Measurements from ENCODE around the gene IRF1.

IRF1 gene

DNA sequence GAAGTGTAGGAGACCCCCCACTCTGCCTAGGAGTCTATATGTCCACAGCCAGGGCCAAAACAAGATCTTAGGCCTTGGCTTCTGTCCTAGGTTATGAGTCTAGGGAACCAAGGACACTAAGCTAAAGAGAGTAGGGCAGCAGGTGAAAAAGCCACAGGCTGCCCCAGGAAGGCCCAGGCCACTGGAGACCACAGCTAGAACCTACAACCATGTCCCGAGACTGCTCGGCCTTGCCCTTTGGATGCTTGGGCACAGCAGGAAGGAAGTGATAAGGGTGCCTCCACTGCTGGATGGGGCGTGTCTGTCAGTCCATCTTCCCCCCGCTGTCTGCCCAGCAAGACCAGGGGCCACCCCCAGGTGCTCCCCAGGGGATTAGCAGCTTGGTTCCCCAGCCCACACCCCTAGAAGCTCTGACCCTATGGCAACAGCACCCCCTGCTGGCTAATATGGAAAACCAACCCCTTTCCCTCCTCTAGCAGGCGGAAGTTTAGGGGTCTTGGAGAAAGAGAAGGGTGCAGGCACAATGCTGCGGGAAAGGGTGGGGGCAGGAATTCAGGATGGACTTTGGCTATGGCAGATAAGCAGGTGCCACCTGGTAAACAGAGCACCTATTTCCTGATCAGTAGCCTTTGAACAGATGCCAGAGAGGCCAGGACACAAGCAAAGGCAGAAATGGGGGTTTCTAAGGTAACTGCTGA, 10.5 kb upstream of the IRF1 start:
- peak; percentile 41 for DNase-seq

DNA sequence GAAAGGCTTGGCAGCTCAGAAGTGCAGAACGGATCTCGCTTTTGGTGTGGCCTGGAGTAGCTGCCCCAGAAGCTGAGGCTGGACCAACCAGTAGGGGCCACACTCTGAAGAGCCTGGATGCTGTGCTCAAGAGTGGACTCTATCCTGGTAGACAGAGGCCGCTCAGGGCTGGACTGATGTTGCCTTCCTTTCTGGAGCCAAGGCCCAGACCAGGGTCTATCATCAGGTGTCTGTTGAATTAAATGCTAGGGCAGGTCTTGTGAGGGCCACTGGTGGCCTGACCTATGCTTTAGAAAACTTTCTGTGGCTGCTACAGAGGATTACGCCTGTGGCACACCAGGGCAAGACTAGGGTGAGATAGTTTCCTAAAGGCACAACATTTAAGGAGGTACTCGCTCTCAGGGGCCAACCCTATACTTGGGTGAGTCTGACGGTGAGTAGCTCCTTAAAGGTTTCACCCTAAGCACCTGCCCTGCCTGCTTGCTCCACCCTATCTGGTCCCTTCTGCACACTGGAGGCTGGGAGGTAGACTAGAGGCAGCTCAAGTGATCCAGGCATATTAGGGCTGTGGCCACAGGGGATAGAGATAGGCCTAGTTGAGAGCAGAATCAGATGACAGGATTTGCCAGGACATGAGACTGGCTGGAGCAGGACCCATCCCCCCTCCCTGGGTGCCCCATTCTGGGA, 9.8 kb upstream of the IRF1 start:
- no peak for DNase-seq

GRCh38 chr5:132499440-132500243, 9.1 kb upstream of the IRF1 start:
- DNase-seq = no peak

DNA sequence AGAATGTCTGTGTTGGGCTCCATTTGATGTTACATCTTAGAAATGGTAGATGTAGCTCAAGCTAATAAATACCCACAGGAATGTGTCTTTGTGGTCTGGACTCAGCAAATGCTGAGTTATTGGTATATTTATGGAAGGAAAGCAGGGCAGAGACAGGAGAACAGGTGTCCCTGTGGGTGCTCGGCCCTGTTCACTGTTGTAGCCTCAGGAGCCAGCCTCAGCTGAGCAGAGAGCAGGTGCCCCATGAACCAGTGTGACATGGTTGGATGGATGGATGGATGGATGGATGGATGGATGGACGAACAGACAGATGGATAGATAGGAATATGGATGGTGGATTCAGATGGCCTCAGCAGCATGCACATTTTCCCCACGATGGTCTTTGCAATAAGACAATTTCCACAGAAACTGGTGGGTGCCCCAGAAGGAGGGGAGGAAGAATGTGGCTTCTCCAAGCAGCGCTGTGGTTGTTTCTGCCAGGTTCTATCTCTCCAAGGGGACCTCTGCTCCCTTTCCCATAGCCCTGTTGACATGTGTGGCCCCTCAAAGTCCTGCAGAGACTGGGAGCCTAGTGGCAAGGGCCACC, 8.2 kb upstream of the IRF1 start:
- no peak for DNase-seq

DNA sequence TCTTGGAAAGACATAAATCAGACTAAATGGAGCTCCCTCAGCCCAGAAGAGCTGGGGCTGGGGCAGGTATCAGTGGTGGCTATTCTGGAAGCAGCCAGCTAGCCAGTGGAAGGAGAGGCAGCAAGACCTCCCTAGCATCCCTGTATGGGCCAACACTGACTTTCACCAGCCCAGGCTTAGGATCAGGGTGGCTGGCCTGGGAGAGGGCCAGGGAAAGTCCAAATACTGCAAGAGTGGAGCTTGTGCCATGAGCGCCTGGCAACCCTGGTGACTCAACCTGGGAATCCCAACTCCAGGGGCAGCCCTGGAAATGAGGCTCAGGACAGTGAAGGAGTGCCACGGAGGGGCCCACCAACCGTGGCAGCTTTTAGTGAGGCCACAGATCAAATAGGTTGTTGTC, 7.6 kb upstream of the IRF1 start:
- no peak for DNase-seq

GRCh38 chr5:132497488-132497997, 7.0 kb upstream of the IRF1 start:
- no peak for DNase-seq

GRCh38 chr5:132496631-132497487, 6.3 kb upstream of the IRF1 start:
- DNase-seq = peak; percentile 27

- peak; percentile 82 for DNase-seq
These were observed 5.6 kb upstream of the IRF1 start for GRCh38 chr5:132496191-132496630.

- peak; percentile 49 for DNase-seq
These were observed 5.2 kb upstream of the IRF1 start for GRCh38 chr5:132495667-132496190.

GRCh38 chr5:132493821-132494220, 3.2 kb upstream of the IRF1 start:
- no peak for DNase-seq

DNA sequence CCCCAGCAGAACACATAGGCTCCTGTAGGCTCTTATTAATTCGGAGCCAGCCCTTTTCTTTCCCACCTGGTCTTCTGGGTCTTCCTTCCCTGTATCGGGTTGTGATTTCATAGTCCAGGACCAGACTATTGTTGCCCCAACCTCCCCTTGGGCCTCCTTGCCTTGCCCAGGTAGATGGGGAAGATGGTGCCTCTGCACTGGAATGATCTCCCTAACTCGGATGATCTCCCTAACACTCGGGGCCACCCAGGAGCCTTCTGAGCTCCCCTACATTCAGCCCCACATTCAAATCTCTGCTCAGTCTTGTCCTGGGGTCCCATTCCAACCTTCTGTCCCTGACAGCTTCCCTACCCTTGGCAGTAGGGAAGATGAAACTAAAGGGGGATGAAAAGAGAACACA, 2.7 kb upstream of the IRF1 start:
- no peak for DNase-seq

- DNase-seq = no peak
These were observed 2.0 kb upstream of the IRF1 start for GRCh38 chr5:132492386-132493125.

GRCh38 chr5:132491368-132492364, 1.1 kb upstream of the IRF1 start:
- DNase-seq = no peak

DNA sequence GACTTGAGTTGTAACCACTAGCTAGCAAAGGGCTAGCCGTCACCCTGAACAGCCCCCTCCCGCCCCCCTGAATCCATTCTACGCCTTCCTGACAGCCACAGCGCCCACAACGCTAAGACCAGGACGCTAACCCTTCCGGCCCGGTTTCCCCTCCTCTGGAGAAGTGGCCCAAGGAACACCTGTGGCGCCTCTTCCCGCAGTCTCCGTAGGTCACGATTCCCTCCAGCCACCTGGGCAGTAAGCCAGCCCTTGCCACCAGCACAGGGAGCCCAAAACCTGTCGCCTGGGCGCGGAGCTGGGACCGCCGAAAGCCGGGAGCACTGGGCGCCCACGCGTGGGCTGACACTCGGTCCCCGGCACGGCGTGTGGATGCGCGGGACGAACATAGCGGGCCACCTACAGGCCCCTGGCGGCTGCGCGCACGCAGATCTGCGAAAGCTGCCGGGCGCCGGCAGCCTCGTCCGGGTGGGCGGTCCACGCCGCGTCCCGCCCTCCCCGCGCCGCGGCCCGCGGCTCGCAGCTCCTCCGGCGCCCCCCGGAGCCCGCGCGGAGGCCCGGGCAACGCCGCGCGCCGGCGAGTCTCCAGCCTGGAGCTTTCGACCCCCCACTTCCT, 596 bp downstream of the IRF1 start:
- no peak for DNase-seq

DNA sequence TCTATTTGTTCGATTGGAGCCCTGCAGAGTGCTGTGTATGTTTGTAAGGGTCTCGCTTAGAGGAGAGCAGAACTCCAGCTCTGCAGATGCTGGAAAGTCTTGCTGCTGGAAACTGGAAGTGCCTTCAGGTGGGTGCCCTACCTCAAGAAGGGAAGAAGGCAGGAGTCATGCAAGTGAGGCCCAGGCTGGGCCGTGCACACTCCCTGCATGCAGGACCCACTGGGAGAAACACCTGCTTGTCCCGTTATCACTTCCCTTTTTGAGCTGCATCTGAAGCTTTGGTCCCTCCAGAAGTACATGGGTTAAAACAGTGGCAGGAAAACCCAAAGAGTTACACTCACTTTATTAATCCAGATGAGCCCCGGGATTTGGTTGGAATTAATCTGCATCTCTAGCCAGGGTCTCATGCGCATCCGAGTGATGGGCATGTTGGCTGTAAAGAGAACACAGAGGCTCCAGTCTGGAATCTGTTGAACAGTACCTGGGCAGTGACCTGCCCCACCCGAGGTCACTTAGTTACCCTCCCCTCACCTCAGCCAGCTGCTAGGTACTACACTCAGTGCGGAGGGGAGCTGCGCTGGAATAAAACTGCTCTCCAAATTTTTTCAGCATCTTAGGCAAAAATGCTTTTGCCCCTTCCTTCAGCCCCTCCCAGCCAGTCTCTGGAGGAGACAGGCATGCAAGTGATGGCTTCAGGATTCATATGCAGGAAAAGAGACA, 1.4 kb downstream of the IRF1 start:
- DNase-seq = no peak

DNA sequence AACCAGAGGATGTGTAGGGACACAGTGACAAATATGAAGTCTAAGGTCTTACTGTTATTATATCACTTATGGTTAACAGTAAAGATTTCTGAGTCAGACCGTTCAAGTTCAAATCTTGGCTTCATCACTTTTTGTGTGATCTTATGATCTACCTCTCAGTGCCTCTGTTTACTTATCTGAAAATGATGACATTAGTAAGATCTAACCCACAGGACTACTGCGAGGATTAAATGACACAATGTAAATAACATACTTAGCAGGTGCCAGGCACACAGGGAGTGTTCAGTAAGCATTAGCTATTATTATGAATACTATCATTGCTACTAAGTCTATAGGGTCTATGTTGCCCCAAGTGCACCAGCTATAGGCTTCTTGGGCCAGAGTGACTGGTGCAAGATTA, 2.0 kb downstream of the IRF1 start:
- no peak for DNase-seq

DNA sequence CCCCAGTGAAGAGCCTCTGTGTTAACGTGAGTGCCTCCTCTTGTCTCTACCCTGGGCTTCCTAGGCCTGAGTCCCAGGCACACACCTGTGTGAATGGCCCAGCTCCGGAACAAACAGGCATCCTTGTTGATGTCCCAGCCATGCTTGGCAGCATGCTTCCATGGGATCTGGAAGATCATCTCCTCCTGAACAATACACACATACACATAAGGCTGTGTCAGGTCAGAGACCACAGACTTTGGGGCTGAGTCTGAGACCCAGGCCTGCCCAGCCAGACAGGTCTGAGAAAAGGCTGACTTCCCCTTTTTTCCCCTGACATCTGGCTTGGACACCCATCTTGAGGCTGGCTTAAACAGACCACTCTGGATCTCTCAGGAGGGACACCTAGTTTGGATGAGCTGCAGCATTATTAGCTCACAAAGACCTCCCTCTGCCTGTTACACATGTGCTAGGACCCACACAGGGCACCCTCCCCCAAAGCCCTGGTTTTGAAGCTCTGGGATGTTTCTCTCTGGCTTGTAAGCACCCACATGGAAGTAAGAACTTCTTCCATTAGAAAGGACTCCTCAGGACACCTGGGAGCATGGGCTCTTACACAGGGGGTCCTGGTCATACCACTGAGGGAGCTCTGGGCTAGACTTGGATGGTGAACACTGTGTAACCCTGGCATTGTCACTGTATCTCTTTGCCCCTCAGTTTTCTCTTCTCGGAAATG, 2.6 kb downstream of the IRF1 start:
- no peak for DNase-seq

DNA sequence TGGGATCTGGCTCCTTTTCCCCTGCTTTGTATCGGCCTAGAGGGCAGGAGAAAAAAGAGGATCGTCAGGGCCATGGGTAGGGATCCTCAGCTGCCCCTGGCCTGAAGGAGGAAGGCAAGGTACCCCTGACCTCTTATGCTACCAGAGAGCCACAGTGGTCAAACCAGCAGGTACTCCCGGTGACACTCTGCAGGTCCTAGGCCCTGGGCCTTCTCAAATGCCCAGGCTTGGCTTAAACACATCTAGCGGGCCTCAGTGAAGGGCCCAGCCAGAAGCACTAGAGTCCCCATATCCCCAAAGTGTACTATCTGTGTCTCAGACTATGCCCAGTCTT, 3.5 kb downstream of the IRF1 start:
- DNase-seq = no peak

Data from NCI-H1105 (cell line).